Ovary (tissue), 3 donors: ENCODE measurements around the gene SRPK3.

ENCODE experiments used
- CTCF ChIP-seq, 3 donors: fragments of 450-650 bp in 2 of 3; fragments of 200-600 bp in 1 of 3; IDR thresholded peaks; one replicate each; pipeline versions ENCODE4 v1.5.1 to v1.8.0; 2016 to 2022; ENCODE audit warnings: antibody characterized with exemption in 3 of 3, mild to moderate bottlenecking in 1 of 3
- EP300 ChIP-seq: sonication (generic); formaldehyde crosslinking; IDR thresholded peaks from one replicate; pipeline ENCODE4 v1.6.1; 2017; ENCODE audit warnings: antibody characterized with exemption
- donor health status: DM: no; HTN: no; CAD: no.

GRCh38 chrX:153803211-153804099, 22.6 kb downstream of the SRPK3 start:
- TF ChIP-seq EP300 (no peak), CTCF (IDR thresholded peaks at IDR 0.05) (no peak)
